Spleen (tissue), 11 donors: Measurements from ENCODE around the gene DDX17. TPM values are rescaled to one million over a fixed set of nuclear protein-coding genes. Genes with fewer than 3 reads are reported as not detected.

Experiments
- DNase-seq: peaks from one replicate; pipeline ENCODE4 v3.0.0-alpha.2; 2020
- H3K27ac ChIP-seq, 8 donors: fragments of 200-600 bp; sonication (generic) in 7 of 8; 1 replicate in 4 of 8; 2 replicates in 4 of 8; pipeline versions ENCODE4 v1.5.0 to v1.8.0; 2016 to 2021; ENCODE audit warnings: inconsistent platforms in 4 of 8, mild to moderate bottlenecking in 4 of 8, moderate library complexity in 1 of 8
- H3K27me3 ChIP-seq, 7 donors: fragments of 200-600 bp; sonication (generic) in 6 of 7; replicated peaks in 1 of 7; 1 replicate in 4 of 7; 2 replicates in 3 of 7; pipeline versions ENCODE4 v1.5.0 to v1.8.0; 2016 to 2021; ENCODE audit warnings: inconsistent platforms in 3 of 7, mild to moderate bottlenecking in 1 of 7
- H3K36me3 ChIP-seq, 6 donors: fragments of 200-600 bp; sonication (generic) in 5 of 6; 1 replicate in 4 of 6; 2 replicates in 2 of 6; pipeline versions ENCODE4 v1.5.0 to v1.8.0; 2016 to 2021; ENCODE audit warnings: inconsistent platforms in 2 of 6
- H3K4me1 ChIP-seq, 6 donors: fragments of 200-600 bp; sonication (generic) in 5 of 6; 1 replicate in 3 of 6; 2 replicates in 3 of 6; pipeline versions ENCODE4 v1.5.0 to v1.8.0; 2016 to 2021; ENCODE audit warnings: inconsistent platforms in 3 of 6
- H3K4me3 ChIP-seq, 8 donors: fragments of 200-600 bp; sonication (generic) in 7 of 8; 1 replicate in 4 of 8; 2 replicates in 4 of 8; pipeline versions ENCODE4 v1.5.0 to v1.8.0; 2016 to 2021; ENCODE audit warnings: inconsistent platforms in 4 of 8, mild to moderate bottlenecking in 4 of 8, moderate library complexity in 2 of 8
- H3K9me3 ChIP-seq, 8 donors: fragments of 200-600 bp; sonication (generic) in 7 of 8; 1 replicate in 4 of 8; 2 replicates in 4 of 8; pipeline versions ENCODE4 v1.5.0 to v1.8.0; 2016 to 2021; ENCODE audit warnings: inconsistent platforms in 4 of 8
- CTCF ChIP-seq, 11 experiments: fragments of 200-600 bp in 7 of 11; fragments of 450-650 bp in 4 of 11; sonication (generic) in 4 of 11; IDR thresholded peaks in 8 of 11; conservative IDR thresholded peaks in 3 of 11; 1 replicate in 7 of 11; 2 replicates in 4 of 11; pipeline versions ENCODE4 v1.4.0 to v1.8.0; 2016 to 2021; ENCODE audit warnings: antibody characterized with exemption in 11 of 11, inconsistent platforms in 4 of 11, mild to moderate bottlenecking in 1 of 11
- POLR2A ChIP-seq, 3 donors: fragments of 450-650 bp; IDR thresholded peaks; one replicate each; pipeline ENCODE4 v1.5.1; 2017; ENCODE audit warnings: antibody characterized with exemption in 3 of 3, mild to moderate bottlenecking in 1 of 3
- POLR2AphosphoS5 ChIP-seq, 3 donors: sonication (generic); formaldehyde crosslinking; IDR thresholded peaks; one replicate each; pipeline ENCODE4 v1.5.1; 2017; ENCODE audit warnings: antibody characterized with exemption in 3 of 3
- WGBS, 5 donors: extraction: QIAGEN DNeasy Blood & Tissue Kit in 3 of 5; methylation state at CpG; one replicate each; pipeline versions ENCODE4 v1.1.5 to v1.1.7; 2013 to 2018; 5-methylcytosine and 5-hydroxymethylcytosine counted together
- intact Hi-C: fragments of 100-400 bp; cut with DNase I; formaldehyde crosslinking; loops from one replicate; pipeline ENCODE4 v1.15.0; 2023; ENCODE audit warnings: low total_unique reads
- polyA plus RNA-seq, 3 donors: library from polyadenylated mRNA; stranded (reverse); fragments of 200-250 nt; gene quantifications; one replicate each; pipeline ENCODE4 v1.2.1, GENCODE V29; 2013
- total RNA-seq, 7 donors: library from RNA; depleted of rRNA in 3 of 7; stranded (reverse); fragments of >200 nt in 3 of 7; fragmentation: NEBNext Ultra II Directional in 4 of 7; extraction: Animal tissue kit (Norgen Biotek cat#: 25700) in 4 of 7; gene quantifications; one replicate each; pipeline versions ENCODE4 v1.1.0 to v1.2.1, GENCODE V29; 2016 to 2021
- donor health status: healthy with polysubstance abuse.
- donor health status: DM: no; HTN: no; CAD: no; lungs with moderate emphysema.
- donor health status: DM: no; HTN: no; CAD: no.
- donor health status: Bipolar disorder and iron deficiency.
- donor health status: healthy.
- donor health status: DM: no; HTN: no; CAD: no.
- donor health status: DM: yes; HTN: yes; CAD: no.

Gene DDX17
- total and polyA plus RNA-seq, 10 donors = 150 to 818 (median 606) TPM

GRCh38 chr22:38464992-38465672, 41.0 kb downstream of the DDX17 start:
- Histone ChIP-seq H3K4me3 (no peak overlapping the region), H3K4me1 (peaks cover 15 to 52% (median 36%) of the 10 kb centered on the region in 6 donors), H3K9me3 (no peaks in the 10 kb centered on the region), H3K27ac (no peak overlapping the region), H3K27me3 (peaks cover 0 to 93% (median 39%) of the 10 kb centered on the region in 7 donors), H3K36me3 (no peaks in the 10 kb centered on the region)
- peak; percentile 32 for DNase-seq
- TF ChIP-seq CTCF (IDR thresholded peaks at IDR 0.05 in 8 of 11, conservative IDR thresholded peaks at IDR 0.05 in 3 of 11) (no peak), POLR2AphosphoS5 (IDR thresholded peaks at IDR 0.05) (no peak), POLR2A (IDR thresholded peaks at IDR 0.05) (no peak)
- 75 to 86% (median 81%) methylated on average over 10 of the region's 10 CpGs for WGBS, 5 donors
- intact Hi-C loops = no loop called here

- Histone ChIP-seq H3K4me1 (peaks cover 15 to 43% (median 32%) of the 10 kb centered on the region in 6 donors), H3K9me3 (no peaks in the 10 kb centered on the region), H3K4me3 (peak overlapping the region in 1 of 8 donors; percentile 8), H3K27ac (no peak overlapping the region), H3K36me3 (no peaks in the 10 kb centered on the region), H3K27me3 (peaks cover 0 to 100% (median 43%) of the 10 kb centered on the region in 7 donors)
- TF ChIP-seq POLR2AphosphoS5 (IDR thresholded peaks at IDR 0.05) (peak in 1 of 3 donors; percentile 37), POLR2A (IDR thresholded peaks at IDR 0.05) (no peak), CTCF (IDR thresholded peaks at IDR 0.05 in 8 of 11, conservative IDR thresholded peaks at IDR 0.05 in 3 of 11) (no peak)
- intact Hi-C loops = no loop called here
- WGBS, 5 donors = 22 to 31% (median 26%) methylated on average over 26 to 28 of the region's 28 CpGs
- DNase-seq = peak; percentile 72
These were observed 42.9 kb downstream of the DDX17 start for GRCh38 chr22:38462960-38463784.

- intact Hi-C loops = no loop called here
- 13 to 20% (median 16%) methylated on average over 42 to 51 of the region's 51 CpGs for WGBS, 5 donors
- Histone ChIP-seq H3K36me3 (no peaks in the 10 kb centered on the region), H3K4me3 (peak overlapping the region in 3 of 8 donors; percentile 2 to 35 (median 9)), H3K4me1 (peaks cover 11 to 30% (median 22%) of the 10 kb centered on the region in 6 donors), H3K27ac (no peak overlapping the region), H3K27me3 (peaks cover 0 to 100% (median 36%) of the 10 kb centered on the region in 7 donors), H3K9me3 (no peaks in the 10 kb centered on the region)
- DNase-seq = peak; percentile 84
- peak in 1 of 11 experiments; percentile 12 for TF ChIP-seq CTCF (IDR thresholded peaks at IDR 0.05 in 8 of 11, conservative IDR thresholded peaks at IDR 0.05 in 3 of 11)
- peak; percentile 29 to 68 (median 68) for TF ChIP-seq POLR2AphosphoS5 (IDR thresholded peaks at IDR 0.05)
- TF ChIP-seq POLR2A (IDR thresholded peaks at IDR 0.05) = no peak
These were observed 44.6 kb downstream of the DDX17 start for GRCh38 chr22:38461414-38462081.
